Sigmoid colon (tissue), 4 donors: ENCODE results near the gene ARHGAP10.

Experiments used
- POLR2A ChIP-seq, 2 donors: fragments of 450-650 bp; IDR thresholded peaks; one replicate each; pipeline ENCODE4 v1.6.1; 2016; ENCODE audit warnings: antibody characterized with exemption in 2 of 2, mild to moderate bottlenecking in 2 of 2, moderate library complexity in 2 of 2
- POLR2AphosphoS5 ChIP-seq, 4 donors: sonication (generic); formaldehyde crosslinking; IDR thresholded peaks; one replicate each; pipeline ENCODE4 v1.6.1; 2017; ENCODE audit warnings: antibody characterized with exemption in 4 of 4
- TF ChIP-seq, protein P1 (sequence below), 4 experiments: fragments of 450-650 bp in 3 of 4; fragments of 200-600 bp in 1 of 4; IDR thresholded peaks; one replicate each; pipeline ENCODE4 v1.5.1; 2016 to 2019; ENCODE audit warnings: antibody characterized with exemption in 4 of 4, mild to moderate bottlenecking in 3 of 4, moderate library complexity in 2 of 4

- TF ChIP-seq, protein P1, sequence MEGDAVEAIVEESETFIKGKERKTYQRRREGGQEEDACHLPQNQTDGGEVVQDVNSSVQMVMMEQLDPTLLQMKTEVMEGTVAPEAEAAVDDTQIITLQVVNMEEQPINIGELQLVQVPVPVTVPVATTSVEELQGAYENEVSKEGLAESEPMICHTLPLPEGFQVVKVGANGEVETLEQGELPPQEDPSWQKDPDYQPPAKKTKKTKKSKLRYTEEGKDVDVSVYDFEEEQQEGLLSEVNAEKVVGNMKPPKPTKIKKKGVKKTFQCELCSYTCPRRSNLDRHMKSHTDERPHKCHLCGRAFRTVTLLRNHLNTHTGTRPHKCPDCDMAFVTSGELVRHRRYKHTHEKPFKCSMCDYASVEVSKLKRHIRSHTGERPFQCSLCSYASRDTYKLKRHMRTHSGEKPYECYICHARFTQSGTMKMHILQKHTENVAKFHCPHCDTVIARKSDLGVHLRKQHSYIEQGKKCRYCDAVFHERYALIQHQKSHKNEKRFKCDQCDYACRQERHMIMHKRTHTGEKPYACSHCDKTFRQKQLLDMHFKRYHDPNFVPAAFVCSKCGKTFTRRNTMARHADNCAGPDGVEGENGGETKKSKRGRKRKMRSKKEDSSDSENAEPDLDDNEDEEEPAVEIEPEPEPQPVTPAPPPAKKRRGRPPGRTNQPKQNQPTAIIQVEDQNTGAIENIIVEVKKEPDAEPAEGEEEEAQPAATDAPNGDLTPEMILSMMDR (IDR thresholded peaks at IDR 0.05), result no peak
- TF ChIP-seq POLR2AphosphoS5 (IDR thresholded peaks at IDR 0.05), result no peak
- no peak for TF ChIP-seq POLR2A (IDR thresholded peaks at IDR 0.05)
Measured at GRCh38 chr4:147944249-147944648, 212.4 kb downstream of the ARHGAP10 start.
